Putamen (tissue), 1 donor: ENCODE measurements around the gene FLVCR1.
"Not testable (repeated sequence)": the region's sequence is repeated elsewhere in the genome, so short reads cannot be mapped to it uniquely, and the experiment has no call there.

Source experiments
- DNase-seq: peaks from one replicate; pipeline ENCODE4 v3.0.0-alpha.2; 2016; ENCODE audit warnings: low spot score

FLVCR1 gene

DNA sequence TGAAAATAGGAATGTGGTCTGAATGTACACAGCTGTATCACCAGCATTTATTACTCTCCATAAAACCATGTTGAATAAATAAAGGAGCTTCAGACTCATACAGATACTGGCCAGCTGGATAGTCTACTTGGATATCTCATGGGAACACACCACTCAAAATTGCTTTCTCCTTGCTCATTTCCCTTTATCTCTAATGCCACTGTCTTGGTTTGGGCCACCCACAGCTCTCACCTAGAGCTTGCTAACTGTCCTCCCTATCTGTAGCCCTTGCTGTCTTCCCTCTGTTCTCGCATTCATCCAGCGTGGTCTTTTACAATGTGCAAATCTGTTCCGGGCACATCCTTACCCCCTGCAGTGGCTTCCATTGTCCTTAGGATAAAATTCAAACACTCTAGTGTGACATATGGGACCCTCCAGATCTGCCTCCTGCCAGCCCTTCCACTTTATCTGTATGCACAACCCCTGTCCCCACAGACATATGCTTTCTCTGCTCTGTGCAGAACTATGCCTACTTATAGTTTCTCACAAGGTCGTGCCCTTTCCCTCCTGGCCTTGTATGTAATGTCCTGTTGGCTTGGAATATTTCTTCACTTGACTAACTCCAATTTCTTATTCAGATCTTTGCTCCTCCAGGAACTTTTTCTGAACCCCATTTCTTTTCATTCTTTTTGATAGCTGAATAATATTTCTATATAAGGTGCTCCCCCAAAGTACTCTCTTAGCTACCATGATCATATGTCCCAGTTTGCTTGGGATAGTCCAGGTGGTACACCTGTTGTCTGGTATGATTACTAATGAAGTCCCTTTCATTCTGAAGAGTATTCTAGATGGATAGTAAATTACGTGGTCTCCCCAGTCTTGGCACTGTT is 2.9 kb downstream of the FLVCR1 start:
- no peak for DNase-seq

DNA sequence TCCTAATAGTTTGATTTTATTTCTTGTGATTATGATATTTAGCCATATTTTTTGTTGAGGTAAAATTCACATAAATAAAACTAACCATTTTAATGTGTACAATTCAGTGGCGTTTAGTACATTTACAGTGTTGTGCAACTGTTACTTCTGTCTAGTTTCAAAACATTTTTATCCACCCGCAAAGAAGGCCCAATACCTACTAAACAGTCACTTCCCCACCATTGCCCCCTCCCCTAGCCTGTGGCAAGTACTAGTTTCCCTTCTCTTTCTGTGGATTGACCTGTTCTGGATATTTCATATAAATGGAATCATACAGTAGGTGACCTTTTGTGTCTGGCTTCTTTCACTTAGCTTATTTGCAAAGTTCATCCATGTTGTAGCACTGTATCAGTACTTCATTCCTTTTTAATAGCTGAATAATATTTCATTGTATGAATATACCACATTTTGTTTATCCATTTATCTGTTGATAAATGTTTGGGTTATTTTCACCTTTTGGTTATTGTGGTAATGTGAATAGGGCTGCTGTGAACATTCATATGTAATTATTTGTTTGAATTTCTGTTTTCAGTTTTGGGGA is 4.1 kb downstream of the FLVCR1 start:
- no peak for DNase-seq

GRCh38 chr1:212863345-212863744 is 5.3 kb downstream of the FLVCR1 start:
- not testable (repeated sequence) for DNase-seq

GRCh38 chr1:212864201-212864600 is 6.1 kb downstream of the FLVCR1 start:
- DNase-seq, result no peak

GRCh38 chr1:212867192-212867591 is 9.1 kb downstream of the FLVCR1 start:
- no peak for DNase-seq

GRCh38 chr1:212871976-212872375 is 13.9 kb downstream of the FLVCR1 start:
- no peak for DNase-seq

DNA sequence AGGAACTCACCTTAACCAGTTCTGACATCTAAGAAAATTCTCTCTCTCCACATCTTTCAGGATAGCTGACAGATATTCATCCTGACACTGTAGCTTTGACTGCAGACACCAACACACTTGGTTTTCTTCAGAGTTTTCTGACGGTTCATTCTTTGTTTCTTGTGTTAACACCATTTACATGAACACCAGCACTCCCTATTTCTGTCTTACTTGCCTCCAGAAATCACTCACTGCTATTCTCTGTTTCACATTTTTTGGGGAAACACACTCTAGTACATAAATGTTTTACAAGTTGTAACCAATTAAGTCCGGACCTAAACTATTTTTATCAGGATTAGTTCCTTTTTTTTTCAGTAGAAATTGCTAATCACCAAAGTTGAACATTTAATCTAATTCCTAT is 15.4 kb downstream of the FLVCR1 start:
- no peak for DNase-seq

- no peak for DNase-seq
Observed at GRCh38 chr1:212878418-212878817, 20.3 kb downstream of the FLVCR1 start.

- DNase-seq, result no peak
Observed at GRCh38 chr1:212879947-212880690, 22.0 kb downstream of the FLVCR1 start.

DNA sequence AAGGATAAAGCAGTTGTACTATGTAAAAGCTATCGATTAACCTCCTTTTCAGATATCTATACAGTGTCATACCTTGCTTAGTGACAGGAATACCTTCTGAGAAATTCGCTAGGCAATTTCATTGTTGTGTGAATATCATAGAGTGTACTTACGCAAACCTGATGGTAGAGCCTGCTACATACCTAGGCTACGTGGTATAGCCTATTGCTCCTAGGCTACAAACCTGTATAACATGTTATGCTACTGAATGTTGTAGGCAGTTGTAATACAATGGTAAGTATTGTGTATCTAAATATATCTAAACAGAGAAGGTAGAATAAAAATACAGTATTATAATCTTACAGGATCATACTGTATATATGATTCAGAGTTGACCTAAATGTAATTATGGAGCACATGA is 26.5 kb downstream of the FLVCR1 start:
- no peak for DNase-seq

- DNase-seq, result no peak
Observed at GRCh38 chr1:212892108-212892507, 34.0 kb downstream of the FLVCR1 start.

- no peak for DNase-seq
Observed at GRCh38 chr1:212899845-212900244, 41.8 kb downstream of the FLVCR1 start.

DNA sequence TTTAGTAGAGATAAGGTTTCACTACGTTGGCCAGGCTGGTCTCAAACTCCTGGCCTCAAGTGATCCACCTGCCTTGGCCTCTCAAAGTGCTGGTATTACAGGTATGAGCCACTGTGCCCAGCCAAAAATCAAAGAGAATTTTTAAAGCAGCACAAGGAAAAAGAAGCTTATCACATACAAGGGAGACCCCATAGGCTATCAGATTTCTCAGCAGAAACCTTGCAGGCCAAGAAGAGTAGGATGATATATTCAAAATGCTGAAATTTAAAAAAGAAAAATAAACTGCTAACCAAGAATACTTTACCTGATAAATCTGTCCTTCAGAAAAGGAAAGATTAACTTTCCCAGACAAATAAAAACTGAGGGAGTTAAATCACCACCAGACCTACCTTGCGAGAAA is 43.2 kb downstream of the FLVCR1 start:
- DNase-seq, result no peak

GRCh38 chr1:212902054-212902453 is 44.0 kb downstream of the FLVCR1 start:
- no peak for DNase-seq

DNA sequence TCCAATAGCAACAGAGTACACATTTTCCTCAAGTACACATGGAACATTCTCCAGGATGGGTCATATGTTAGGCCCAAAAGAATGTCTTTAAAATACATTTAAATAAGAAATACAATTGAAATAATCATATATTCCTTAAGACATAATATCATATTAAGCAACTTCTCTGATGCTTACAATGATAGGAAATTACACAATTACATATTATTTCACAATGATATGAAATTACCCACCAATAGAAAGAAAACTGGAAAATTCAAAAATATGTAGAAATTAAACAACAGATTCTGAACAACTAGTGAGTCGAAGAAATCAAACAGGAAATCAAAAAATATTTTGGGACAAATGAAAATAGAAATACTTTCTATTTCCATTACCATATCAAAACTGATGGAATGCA is 45.6 kb downstream of the FLVCR1 start:
- DNase-seq, result no peak

- DNase-seq, result not testable (repeated sequence)
Observed at GRCh38 chr1:212908071-212908470, 50.0 kb downstream of the FLVCR1 start.

GRCh38 chr1:212908971-212909370 is 50.9 kb downstream of the FLVCR1 start:
- DNase-seq, result no peak

DNA sequence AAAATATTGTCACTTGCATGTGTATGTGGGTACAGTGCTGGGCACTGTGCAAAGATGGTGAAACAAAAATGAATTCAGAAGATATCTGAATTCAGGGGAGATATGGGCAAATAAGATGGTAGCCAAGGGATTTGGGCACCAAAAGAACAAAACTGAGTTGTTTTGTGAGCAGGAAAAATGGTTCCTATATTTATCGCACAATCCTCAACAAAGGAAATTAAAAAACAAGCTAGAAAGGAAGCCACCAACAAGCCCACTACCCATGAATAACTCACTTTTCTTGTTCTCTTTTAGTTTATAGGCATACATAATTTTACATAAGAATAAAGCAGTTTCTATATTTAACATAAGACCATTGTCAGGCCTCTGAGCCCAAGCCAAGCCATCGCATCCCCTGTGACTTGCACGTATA is 51.6 kb downstream of the FLVCR1 start:
- no peak for DNase-seq

GRCh38 chr1:212910213-212910612 is 52.1 kb downstream of the FLVCR1 start:
- DNase-seq, result not testable (repeated sequence)

DNA sequence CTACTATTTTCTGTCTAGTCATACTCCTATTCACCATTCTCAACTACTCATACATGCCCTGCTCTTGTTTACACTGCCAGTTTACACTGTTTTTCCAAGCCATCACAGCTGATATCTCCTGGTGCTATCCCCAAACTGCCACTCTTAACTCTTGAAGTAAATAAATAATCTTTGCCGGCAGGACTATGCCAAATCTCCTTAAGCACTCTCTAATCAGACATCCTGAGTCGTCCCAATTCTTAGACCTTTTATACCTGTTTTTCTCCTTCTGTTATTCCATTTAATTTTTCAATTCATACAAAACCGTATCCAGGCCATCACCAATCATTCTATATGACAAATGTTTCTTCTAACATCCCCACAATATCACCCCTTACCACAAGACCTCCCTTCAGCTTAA is 55.6 kb downstream of the FLVCR1 start:
- not testable (repeated sequence) for DNase-seq

- not testable (repeated sequence) for DNase-seq
Observed at GRCh38 chr1:212914110-212914509, 56.0 kb downstream of the FLVCR1 start.

GRCh38 chr1:212914789-212915188 is 56.7 kb downstream of the FLVCR1 start:
- DNase-seq, result no peak
